ENCODE measurements around the gene MTMR3. TPM values are rescaled to one million over a fixed set of nuclear protein-coding genes. Genes with fewer than 3 reads are reported as not detected.

MTMR3 gene
- total and polyA plus RNA-seq, 2 of the 8 experiments (the other 6 are each of a cell fraction or from before 2014, with no cell fraction given), result 16.9 to 18.5 TPM

- TF ChIP-seq CBX8 (IDR thresholded peaks at IDR 0.05; ENCODE audit: borderline replicate concordance, low read depth, low read length) (no peak), RXRA (IDR thresholded peaks at IDR 0.05; ENCODE audit: insufficient read depth, low read depth, low read length) (no peak), POU5F1 (IDR thresholded peaks at IDR 0.05; ENCODE audit: low read depth, low read length) (no peak), ASH2L (IDR thresholded peaks at IDR 0.05; ENCODE audit: low read length) (no peak), POLR2AphosphoS5 (IDR thresholded peaks at IDR 0.05; ENCODE audit: low read depth, low read length) (no peak), CREB1 (IDR thresholded peaks at IDR 0.05) (no peak), RBBP5 (IDR thresholded peaks at IDR 0.05; ENCODE audit: borderline replicate concordance, low read depth, low read length) (no peak), RAD21 (IDR thresholded peaks at IDR 0.05 in 1 of 2, conservative IDR thresholded peaks at IDR 0.05 in 1 of 2; ENCODE audit: low read depth in 2 of 2, low read length in 2 of 2) (no peak)
Measured at GRCh38 chr22:29892315-29893156, 9.6 kb downstream of the MTMR3 start (continued).
